Gastroesophageal sphincter (tissue), 4 donors: Measurements from ENCODE around the gene ARHGAP42. TPM values are rescaled to one million over a fixed set of nuclear protein-coding genes. Genes with fewer than 3 reads are reported as not detected.
A peak's percentile ranks its signal among the peaks of the same experiment; 100 is the strongest.

Experiments
- ATAC-seq: fragments of 150-250 bp; one replicate; pipeline ENCODE4 v1.9.1; 2016; ENCODE audit warnings: mild to moderate bottlenecking, moderate library complexity
- H3K27ac ChIP-seq, 4 donors: fragments of 200-600 bp; sonication (generic) in 3 of 4; 1 replicate in 3 of 4; 2 replicates in 1 of 4; pipeline ENCODE4 v1.5.1; 2016 to 2019
- H3K27me3 ChIP-seq: fragments of 200-600 bp; sonication (generic); one replicate; pipeline ENCODE4 v1.5.1; 2019
- H3K36me3 ChIP-seq, 2 donors: fragments of 200-600 bp; sonication (generic); one replicate each; pipeline ENCODE4 v1.5.1; 2019; ENCODE audit warnings: control low read depth in 1 of 2
- H3K4me1 ChIP-seq, 3 donors: fragments of 200-600 bp; sonication (generic); 1 replicate in 2 of 3; 2 replicates in 1 of 3; pipeline ENCODE4 v1.5.1; 2016 to 2019; ENCODE audit warnings: control low read depth in 2 of 3
- H3K4me3 ChIP-seq, 2 donors: fragments of 200-600 bp; sonication (generic); one replicate each; pipeline ENCODE4 v1.5.1; 2019; ENCODE audit warnings: mild to moderate bottlenecking in 1 of 2, moderate library complexity in 1 of 2
- H3K9me3 ChIP-seq, 3 donors: fragments of 200-600 bp; sonication (generic); one replicate each; pipeline ENCODE4 v1.5.1; 2017 to 2019; ENCODE audit warnings: control low read depth in 2 of 3
- CTCF ChIP-seq, 4 experiments: fragments of 200-600 bp in 2 of 4; fragments of 450-650 bp in 2 of 4; sonication (generic) in 1 of 4; IDR thresholded peaks; one replicate each; pipeline ENCODE4 v1.5.1; 2017 to 2019; ENCODE audit warnings: antibody characterized with exemption in 4 of 4, mild to moderate bottlenecking in 2 of 4, moderate library complexity in 2 of 4
- EP300 ChIP-seq: sonication (generic); formaldehyde crosslinking; IDR thresholded peaks from one replicate; pipeline ENCODE4 v1.6.1; 2017; ENCODE audit warnings: antibody characterized with exemption, mild to moderate bottlenecking
- POLR2A ChIP-seq, 2 donors: fragments of 450-650 bp; IDR thresholded peaks; one replicate each; pipeline ENCODE4 v1.6.1; 2017; ENCODE audit warnings: antibody characterized with exemption in 2 of 2, mild to moderate bottlenecking in 2 of 2, moderate library complexity in 1 of 2
- POLR2AphosphoS5 ChIP-seq: sonication (generic); formaldehyde crosslinking; IDR thresholded peaks from one replicate; pipeline ENCODE4 v1.6.1; 2017; ENCODE audit warnings: antibody characterized with exemption
- WGBS, 2 donors: methylation state at CpG; one replicate each; pipeline ENCODE4 v1.1.5; 2018; ENCODE audit warnings: low coverage in 1 of 2; 5-methylcytosine and 5-hydroxymethylcytosine counted together
- total RNA-seq, 4 donors: library from RNA; depleted of rRNA; stranded (reverse); fragments of >200 nt; gene quantifications; one replicate each; pipeline ENCODE4 v1.1.0, GENCODE V29; 2016

Gene ARHGAP42
- total RNA-seq, 4 donors from 2014 or later = 6.3 to 29.1 (median 9.9) TPM

DNA sequence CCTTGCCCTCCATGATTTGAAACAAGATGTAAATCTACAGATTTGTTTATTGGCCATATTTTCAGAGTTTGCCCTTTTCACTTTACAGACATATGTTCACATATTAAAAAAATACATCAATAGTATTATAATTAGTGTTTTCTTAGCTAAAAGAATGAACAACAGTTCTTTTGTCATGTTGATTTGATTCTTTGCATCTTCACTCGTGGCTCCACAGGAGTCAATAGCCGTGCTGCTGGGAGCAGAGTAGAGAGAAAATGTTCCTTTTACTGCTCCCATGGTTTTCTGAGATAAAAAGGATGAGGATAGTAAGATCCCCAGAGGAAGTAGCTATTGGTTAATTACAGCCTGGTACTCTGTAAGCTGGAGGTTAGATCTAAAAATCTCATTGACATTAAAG, 291.4 kb downstream of the ARHGAP42 start:
- Histone ChIP-seq H3K27ac (no peak overlapping the region), H3K36me3 (peaks cover 0 to 43% of the 10 kb centered on the region in 2 donors), H3K9me3 (no peaks in the 10 kb centered on the region), H3K4me1 (no peaks in the 10 kb centered on the region), H3K4me3 (no peak overlapping the region), H3K27me3 (no peaks in the 10 kb centered on the region)
- TF ChIP-seq CTCF (IDR thresholded peaks at IDR 0.05) (no peak), EP300 (no peak), POLR2AphosphoS5 (no peak), POLR2A (IDR thresholded peaks at IDR 0.05) (no peak)
- 73 to 76% methylated on average over 2 of the region's 2 CpGs for WGBS, 2 donors
- no peak for ATAC-seq

- Histone ChIP-seq H3K4me3 (no peak overlapping the region), H3K27ac (no peak overlapping the region), H3K27me3 (no peaks in the 10 kb centered on the region), H3K36me3 (peaks cover 0 to 40% of the 10 kb centered on the region in 2 donors), H3K4me1 (no peaks in the 10 kb centered on the region), H3K9me3 (no peaks in the 10 kb centered on the region)
- no peak for TF ChIP-seq POLR2A (IDR thresholded peaks at IDR 0.05)
- no peak for TF ChIP-seq POLR2AphosphoS5
- no peak for TF ChIP-seq CTCF (IDR thresholded peaks at IDR 0.05)
- no peak for ATAC-seq
- WGBS, 2 donors = 76 to 83% methylated on average over 2 of the region's 2 CpGs
These were observed 291.9 kb downstream of the ARHGAP42 start for GRCh38 chr11:100978939-100979338.

DNA sequence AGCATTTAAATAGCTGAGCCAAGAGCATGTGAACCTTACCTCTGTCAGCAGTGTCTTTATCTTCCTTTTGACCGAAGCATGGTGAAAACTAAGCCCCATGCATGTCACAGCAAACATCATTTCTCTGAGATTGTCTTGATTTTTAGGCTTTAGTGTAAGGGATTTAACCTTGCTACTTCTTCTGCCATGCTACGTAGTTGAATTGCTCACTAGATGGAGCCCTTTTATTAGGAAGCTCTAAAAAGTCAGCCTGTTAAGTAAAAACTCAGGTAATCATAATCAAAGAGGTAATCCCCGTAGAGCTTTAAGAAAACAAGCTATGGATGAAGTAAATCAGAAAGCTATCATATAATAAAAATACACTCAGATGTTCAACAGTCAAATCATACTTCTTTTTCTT, 293.1 kb downstream of the ARHGAP42 start:
- TF ChIP-seq POLR2AphosphoS5 (no peak), POLR2A (IDR thresholded peaks at IDR 0.05) (no peak), EP300 (no peak), CTCF (IDR thresholded peaks at IDR 0.05) (peak in 1 of 4 experiments; percentile 36)
- Histone ChIP-seq H3K9me3 (no peaks in the 10 kb centered on the region), H3K36me3 (peaks cover 0 to 27% of the 10 kb centered on the region in 2 donors), H3K27ac (no peak overlapping the region), H3K4me3 (no peak overlapping the region), H3K27me3 (no peaks in the 10 kb centered on the region), H3K4me1 (no peaks in the 10 kb centered on the region)
- ATAC-seq = no peak
- 80 to 100% methylated on average over 3 of the region's 3 CpGs for WGBS, 2 donors

GRCh38 chr11:100981196-100981824, 294.2 kb downstream of the ARHGAP42 start:
- Histone ChIP-seq H3K9me3 (no peaks in the 10 kb centered on the region), H3K36me3 (peaks cover 0 to 18% of the 10 kb centered on the region in 2 donors), H3K4me1 (no peaks in the 10 kb centered on the region), H3K4me3 (no peak overlapping the region), H3K27me3 (no peaks in the 10 kb centered on the region), H3K27ac (no peak overlapping the region)
- 80 to 93% methylated on average over 1 of the region's 1 CpG for WGBS, 2 donors
- TF ChIP-seq EP300 (no peak), POLR2AphosphoS5 (no peak), CTCF (IDR thresholded peaks at IDR 0.05) (no peak)
- no peak for ATAC-seq

- Histone ChIP-seq H3K4me1 (no peaks in the 10 kb centered on the region), H3K27ac (no peak overlapping the region), H3K9me3 (no peaks in the 10 kb centered on the region), H3K27me3 (no peaks in the 10 kb centered on the region), H3K36me3 (peaks cover 0 to 5% of the 10 kb centered on the region in 2 donors), H3K4me3 (no peak overlapping the region)
- 93 to 97% methylated on average over 3 of the region's 3 CpGs for WGBS, 2 donors
- TF ChIP-seq EP300 (no peak), POLR2AphosphoS5 (no peak), CTCF (IDR thresholded peaks at IDR 0.05) (no peak), POLR2A (IDR thresholded peaks at IDR 0.05) (no peak)
- ATAC-seq = no peak
These were observed 297.6 kb downstream of the ARHGAP42 start for GRCh38 chr11:100984668-100985067.
